GM06990 (cell line): ENCODE results near the gene SOS2.

ENCODE experiments used
- DNase-seq: peaks from one replicate; pipeline ENCODE4 v3.0.0-alpha.2; 2011; ENCODE audit not compliant: insufficient read length; ENCODE audit errors: extremely low read depth
- H3K27me3 ChIP-seq: replicated peaks from 2 replicates; pipeline ENCODE4 v1.6.0; 2011; ENCODE audit warnings: low read length; ENCODE audit not compliant: control insufficient read depth, insufficient read depth
- H3K36me3 ChIP-seq: 2 replicates; pipeline ENCODE4 v1.5.1; 2011; ENCODE audit warnings: low read length; ENCODE audit not compliant: control insufficient read depth, insufficient read depth
- H3K4me3 ChIP-seq: replicated peaks from 2 replicates; pipeline ENCODE4 v1.5.1; 2011; ENCODE audit warnings: low read depth, mild to moderate bottlenecking, control low read depth, low read length
- CTCF ChIP-seq: IDR thresholded peaks from 2 replicates; pipeline ENCODE4 v1.5.1; 2011; ENCODE audit warnings: low read length, control low read depth, mild to moderate bottlenecking, inconsistent platforms; ENCODE audit not compliant: insufficient read depth, poor library complexity, severe bottlenecking

The SOS2 gene

DNA sequence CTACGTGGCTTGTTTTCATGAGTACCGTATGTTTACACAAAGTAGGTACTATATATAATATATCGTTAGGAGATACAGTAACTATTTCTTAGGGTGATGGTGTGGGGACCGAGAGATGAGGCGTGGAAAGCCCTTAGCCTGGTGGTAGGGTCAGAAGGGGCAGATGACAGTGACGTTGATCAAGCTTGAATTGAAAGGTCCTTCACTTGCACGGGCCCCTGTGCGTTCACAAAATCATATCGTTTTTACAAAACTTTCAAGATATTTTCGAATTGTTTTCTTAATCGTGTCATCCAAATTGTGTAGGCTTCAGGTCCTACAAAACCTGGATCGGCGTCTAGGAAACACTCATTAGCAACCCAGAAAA lies 881 bp upstream of the SOS2 start:
- Histone ChIP-seq H3K4me3 (peak overlapping the region; percentile 84), H3K27me3 (no peaks in the 10 kb centered on the region), H3K36me3 (no peaks in the 10 kb centered on the region)
- no peak for DNase-seq
- no peak for TF ChIP-seq CTCF

DNA sequence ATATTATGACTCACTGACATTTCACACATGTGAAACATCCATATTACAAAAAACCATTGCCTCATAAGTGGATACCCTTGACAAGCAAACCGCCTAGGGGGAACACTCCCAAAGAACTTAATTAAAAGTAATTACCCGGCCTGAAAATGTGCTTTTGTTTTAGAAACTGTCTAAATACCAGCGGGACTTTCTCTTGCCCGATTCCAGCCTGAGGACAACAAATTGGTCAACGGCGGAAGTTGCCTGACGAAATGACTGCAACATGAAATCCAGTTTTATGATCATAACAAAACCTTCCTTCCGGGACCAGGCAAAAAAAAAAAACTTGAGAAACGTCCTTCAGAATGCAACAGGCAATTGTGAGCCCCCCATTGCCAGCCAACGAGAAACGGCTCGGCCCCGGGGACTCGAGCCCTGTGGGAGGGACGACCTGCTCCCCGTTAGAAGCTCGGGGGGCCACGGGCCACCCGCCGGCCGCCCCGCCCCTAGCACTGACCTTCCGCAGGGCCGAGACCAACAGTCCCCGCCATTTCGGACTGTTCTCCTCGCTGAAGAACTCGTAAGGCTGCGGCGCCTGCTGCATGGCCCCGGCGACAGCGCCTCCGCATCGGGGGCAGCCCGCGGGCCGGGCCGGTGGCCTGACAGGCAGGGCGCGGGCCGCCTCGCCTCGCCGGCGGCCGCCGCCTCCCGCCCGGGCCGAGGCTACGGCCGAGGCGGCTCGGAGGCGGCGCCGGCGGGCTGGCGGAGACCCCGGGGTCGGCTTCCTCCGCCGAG lies 490 bp downstream of the SOS2 start:
- Histone ChIP-seq H3K36me3 (no peaks in the 10 kb centered on the region), H3K4me3 (peak overlapping the region; percentile 84), H3K27me3 (no peaks in the 10 kb centered on the region)
- peak; percentile 76 for DNase-seq
- TF ChIP-seq CTCF, result no peak

- no peak for TF ChIP-seq CTCF
- DNase-seq, result no peak
- no peaks in the 10 kb centered on the region for H3K27me3 ChIP-seq
- no peaks in the 10 kb centered on the region for H3K36me3 ChIP-seq
- H3K4me3 ChIP-seq, result peak overlapping the region; percentile 84
These were observed 1.0 kb downstream of the SOS2 start for GRCh38 chr14:50230401-50230700.

GRCh38 chr14:50229681-50230080 lies 1.7 kb downstream of the SOS2 start:
- Histone ChIP-seq H3K4me3 (peak overlapping the region; percentile 84), H3K27me3 (no peaks in the 10 kb centered on the region), H3K36me3 (no peaks in the 10 kb centered on the region)
- no peak for TF ChIP-seq CTCF
- DNase-seq, result no peak

GRCh38 chr14:50228313-50228712 lies 3.1 kb downstream of the SOS2 start:
- Histone ChIP-seq H3K27me3 (no peaks in the 10 kb centered on the region), H3K4me3 (no peak overlapping the region), H3K36me3 (no peaks in the 10 kb centered on the region)
- no peak for DNase-seq
- TF ChIP-seq CTCF, result no peak

GRCh38 chr14:50225974-50226297 lies 5.4 kb downstream of the SOS2 start:
- no peak for TF ChIP-seq CTCF
- Histone ChIP-seq H3K36me3 (no peaks in the 10 kb centered on the region), H3K4me3 (no peak overlapping the region), H3K27me3 (no peaks in the 10 kb centered on the region)
- DNase-seq, result no peak
